IMR-90 (cell line): ENCODE results near the gene GMFB.

Experiments
- CEBPB ChIP-seq: IDR thresholded peaks from 2 replicates; pipeline ENCODE4 v1.6.1; 2012; ENCODE audit warnings: low read depth, low read length, improper control_type of control experiment
- MXI1 ChIP-seq: IDR thresholded peaks from 2 replicates; pipeline ENCODE4 v1.6.1; 2012; ENCODE audit warnings: low read depth, mild to moderate bottlenecking, low read length, moderate library complexity, borderline replicate concordance
- RFX5 ChIP-seq: IDR thresholded peaks from 2 replicates; pipeline ENCODE4 v1.8.0; 2012; ENCODE audit warnings: low read depth, mild to moderate bottlenecking, low read length, moderate library complexity
- TF ChIP-seq, protein P1 (sequence below): fragments of 150-350 bp; IDR thresholded peaks from 2 replicates; pipeline ENCODE4 v1.6.1; 2017; ENCODE audit warnings: mild to moderate bottlenecking, antibody characterized with exemption, low read length, low read depth
- TF ChIP-seq, protein P2 (sequence below): conservative IDR thresholded peaks from 2 replicates; pipeline ENCODE4 v1.5.1; 2012; ENCODE audit warnings: mild to moderate bottlenecking, low read depth, low read length, improper control_type of control experiment

DNA sequence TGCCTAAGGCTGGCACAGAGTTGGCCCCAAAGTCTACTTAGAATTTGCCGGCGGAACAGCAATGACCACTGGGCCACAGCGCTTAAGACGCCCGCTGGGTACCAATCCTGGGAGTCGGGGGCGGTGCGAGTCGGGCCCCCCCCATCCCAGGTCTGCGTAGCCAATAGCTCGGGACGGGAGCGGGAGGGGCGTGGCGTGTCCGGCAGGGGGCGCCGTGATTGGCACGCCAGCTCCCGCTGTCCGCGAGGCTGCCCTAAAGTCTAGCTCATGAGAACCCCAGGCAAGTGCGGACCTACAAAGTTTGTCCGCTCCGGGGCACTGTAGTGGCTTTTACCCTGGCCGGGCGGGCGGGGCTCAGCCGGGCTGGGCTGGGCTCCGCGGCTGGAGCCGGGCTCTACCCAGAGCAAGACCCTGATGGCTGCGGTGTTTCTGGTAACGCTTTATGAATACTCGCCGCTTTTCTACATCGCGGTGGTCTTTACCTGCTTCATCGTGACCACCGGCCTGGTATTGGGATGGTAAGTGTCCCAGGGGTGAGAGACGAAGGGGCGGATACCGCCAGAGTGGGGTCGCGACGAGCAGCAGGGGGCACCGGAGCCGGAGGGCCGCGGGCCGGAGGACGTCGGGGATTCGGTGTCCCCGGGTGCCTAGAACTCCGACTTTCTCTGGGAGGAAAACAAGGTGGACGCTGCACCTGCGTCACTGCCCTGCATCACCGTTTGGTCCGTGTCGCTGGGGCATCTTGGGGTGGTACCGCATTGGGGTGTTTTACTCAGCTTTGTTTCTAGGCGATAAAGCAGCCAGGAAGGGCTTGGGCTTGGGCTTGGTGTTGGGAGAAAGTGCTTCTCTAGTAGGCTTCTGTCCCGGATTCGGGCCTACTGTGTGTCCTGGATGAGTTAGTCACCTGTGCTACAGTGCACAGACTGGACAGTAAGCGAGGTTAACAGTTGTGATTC is 21.0 kb upstream of the GMFB start, which contains the start of gene CGRRF1:
- TF ChIP-seq, protein P1, sequence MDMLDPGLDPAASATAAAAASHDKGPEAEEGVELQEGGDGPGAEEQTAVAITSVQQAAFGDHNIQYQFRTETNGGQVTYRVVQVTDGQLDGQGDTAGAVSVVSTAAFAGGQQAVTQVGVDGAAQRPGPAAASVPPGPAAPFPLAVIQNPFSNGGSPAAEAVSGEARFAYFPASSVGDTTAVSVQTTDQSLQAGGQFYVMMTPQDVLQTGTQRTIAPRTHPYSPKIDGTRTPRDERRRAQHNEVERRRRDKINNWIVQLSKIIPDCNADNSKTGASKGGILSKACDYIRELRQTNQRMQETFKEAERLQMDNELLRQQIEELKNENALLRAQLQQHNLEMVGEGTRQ = no peak
- TF ChIP-seq, protein P2, sequence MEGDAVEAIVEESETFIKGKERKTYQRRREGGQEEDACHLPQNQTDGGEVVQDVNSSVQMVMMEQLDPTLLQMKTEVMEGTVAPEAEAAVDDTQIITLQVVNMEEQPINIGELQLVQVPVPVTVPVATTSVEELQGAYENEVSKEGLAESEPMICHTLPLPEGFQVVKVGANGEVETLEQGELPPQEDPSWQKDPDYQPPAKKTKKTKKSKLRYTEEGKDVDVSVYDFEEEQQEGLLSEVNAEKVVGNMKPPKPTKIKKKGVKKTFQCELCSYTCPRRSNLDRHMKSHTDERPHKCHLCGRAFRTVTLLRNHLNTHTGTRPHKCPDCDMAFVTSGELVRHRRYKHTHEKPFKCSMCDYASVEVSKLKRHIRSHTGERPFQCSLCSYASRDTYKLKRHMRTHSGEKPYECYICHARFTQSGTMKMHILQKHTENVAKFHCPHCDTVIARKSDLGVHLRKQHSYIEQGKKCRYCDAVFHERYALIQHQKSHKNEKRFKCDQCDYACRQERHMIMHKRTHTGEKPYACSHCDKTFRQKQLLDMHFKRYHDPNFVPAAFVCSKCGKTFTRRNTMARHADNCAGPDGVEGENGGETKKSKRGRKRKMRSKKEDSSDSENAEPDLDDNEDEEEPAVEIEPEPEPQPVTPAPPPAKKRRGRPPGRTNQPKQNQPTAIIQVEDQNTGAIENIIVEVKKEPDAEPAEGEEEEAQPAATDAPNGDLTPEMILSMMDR = peak; percentile 48
- TF ChIP-seq CEBPB = no peak
- TF ChIP-seq MXI1 = no peak
- TF ChIP-seq RFX5 = no peak
